ENCODE data around the gene TSHZ2.

DNA sequence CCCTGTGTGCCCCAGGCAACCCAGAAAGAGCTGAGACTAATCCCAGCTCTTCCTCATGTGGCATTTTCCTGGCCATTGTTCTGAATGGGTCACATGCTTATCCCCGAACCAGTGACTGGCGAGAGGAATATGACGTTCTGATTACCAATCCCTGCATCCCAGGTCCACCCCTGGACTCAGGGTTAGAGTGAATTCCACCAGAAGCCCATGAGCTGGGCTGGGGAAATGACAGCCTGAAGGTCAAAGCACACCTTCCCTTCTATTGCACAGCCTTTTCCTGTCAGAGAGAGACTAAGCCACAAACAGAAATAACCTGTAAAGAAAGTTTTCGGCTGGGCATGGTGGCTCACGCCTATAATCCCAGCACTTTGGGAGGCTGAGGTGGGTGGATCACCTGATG, 550.5 kb downstream of the TSHZ2 start:
- TF ChIP-seq, protein P1, sequence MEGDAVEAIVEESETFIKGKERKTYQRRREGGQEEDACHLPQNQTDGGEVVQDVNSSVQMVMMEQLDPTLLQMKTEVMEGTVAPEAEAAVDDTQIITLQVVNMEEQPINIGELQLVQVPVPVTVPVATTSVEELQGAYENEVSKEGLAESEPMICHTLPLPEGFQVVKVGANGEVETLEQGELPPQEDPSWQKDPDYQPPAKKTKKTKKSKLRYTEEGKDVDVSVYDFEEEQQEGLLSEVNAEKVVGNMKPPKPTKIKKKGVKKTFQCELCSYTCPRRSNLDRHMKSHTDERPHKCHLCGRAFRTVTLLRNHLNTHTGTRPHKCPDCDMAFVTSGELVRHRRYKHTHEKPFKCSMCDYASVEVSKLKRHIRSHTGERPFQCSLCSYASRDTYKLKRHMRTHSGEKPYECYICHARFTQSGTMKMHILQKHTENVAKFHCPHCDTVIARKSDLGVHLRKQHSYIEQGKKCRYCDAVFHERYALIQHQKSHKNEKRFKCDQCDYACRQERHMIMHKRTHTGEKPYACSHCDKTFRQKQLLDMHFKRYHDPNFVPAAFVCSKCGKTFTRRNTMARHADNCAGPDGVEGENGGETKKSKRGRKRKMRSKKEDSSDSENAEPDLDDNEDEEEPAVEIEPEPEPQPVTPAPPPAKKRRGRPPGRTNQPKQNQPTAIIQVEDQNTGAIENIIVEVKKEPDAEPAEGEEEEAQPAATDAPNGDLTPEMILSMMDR (IDR thresholded peaks at IDR 0.05) = no peak
- TF ChIP-seq POLR2A (IDR thresholded peaks at IDR 0.05) = no peak

Data from vagina (tissue), 2 donors.